Ramos (cell line): ENCODE data around the gene GPR132.

Experiments
- in situ Hi-C: fragments of 300-500 bp; cut with MboI; formaldehyde crosslinking; loops from one replicate; pipeline ENCODE4 v1.14.3; 2022; ENCODE audit warnings: low sequenced_read_pairs; ENCODE audit not compliant: unreplicated experiment

GPR132 gene

GRCh38 chr14:105077649-105077995, 12.4 kb upstream of the GPR132 start:
- in situ Hi-C loops = no loop called here

GRCh38 chr14:105076805-105077648, 11.8 kb upstream of the GPR132 start:
- in situ Hi-C loops = no loop called here

DNA sequence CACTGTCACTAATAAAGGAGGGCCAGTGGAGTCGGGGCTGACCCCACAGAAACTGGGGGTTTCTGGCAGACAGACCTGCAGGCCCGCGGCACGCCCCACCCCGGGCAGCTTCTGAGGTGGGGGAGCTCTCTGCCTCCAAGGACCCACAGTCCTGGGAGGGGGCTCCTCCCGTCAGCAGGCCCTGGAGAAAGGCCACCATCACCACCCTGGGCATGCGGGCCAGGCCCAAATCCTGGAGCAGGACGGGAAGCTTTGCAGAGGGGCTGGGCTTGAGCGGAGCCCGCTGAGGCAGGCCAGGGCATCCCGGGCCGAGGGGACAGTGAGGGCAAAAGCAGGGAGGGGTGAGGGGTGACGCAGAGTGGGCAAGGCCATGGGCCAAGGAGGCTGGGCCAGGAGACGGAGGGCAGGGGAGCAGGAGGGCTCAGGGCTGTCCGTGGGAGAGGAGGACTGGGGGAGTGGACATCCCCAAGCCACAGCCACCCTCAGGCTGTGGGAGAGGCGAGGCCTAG, 11.1 kb upstream of the GPR132 start:
- in situ Hi-C loops = no loop called here

DNA sequence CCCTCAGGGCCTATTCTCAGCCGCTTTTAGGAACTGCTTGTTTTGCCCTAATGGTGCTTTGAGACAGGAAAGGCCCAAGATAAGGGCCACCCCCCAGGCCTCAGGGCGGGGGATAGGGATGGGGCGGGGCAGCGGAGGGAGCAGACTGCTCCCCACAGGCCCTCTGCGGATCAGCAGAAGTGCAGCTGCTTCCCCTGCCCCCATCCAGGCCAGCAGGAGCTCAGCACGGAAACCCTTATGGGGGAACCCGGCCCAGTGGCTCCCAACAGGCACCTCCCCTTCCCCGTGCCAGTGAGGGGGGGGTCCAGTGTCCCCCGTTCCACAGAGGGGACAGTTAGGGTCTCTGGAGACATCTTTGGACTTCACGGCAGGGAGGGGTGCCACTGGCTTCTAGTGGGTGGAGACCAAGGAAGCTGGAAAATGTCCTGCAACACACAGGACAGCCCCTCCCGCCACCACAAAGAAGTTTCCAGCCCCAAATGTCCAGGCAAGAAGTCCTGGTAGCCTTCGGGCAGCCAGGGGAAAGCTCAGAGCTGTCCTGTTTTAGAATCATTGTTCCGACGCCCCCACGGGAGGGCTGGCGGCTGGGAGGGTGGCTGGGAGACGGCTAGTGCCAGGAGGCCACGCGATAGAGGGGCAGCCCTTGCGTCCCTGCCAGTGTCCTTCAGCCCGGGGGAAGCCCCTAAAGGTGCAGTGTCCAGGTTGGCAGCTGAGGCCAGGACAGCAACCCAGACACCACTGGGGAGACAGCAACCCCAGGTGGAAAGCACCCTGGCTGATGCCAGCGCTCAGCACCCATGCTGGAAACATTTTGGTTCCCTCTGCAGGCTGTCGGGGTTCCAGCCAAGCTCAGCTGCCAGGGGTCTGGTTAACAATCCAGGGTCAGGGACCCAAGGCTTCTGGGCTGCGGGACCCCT, 10.4 kb upstream of the GPR132 start:
- in situ Hi-C loops = no loop called here

- in situ Hi-C loops = no loop called here
Observed at GRCh38 chr14:105074601-105075053, 9.4 kb upstream of the GPR132 start.

DNA sequence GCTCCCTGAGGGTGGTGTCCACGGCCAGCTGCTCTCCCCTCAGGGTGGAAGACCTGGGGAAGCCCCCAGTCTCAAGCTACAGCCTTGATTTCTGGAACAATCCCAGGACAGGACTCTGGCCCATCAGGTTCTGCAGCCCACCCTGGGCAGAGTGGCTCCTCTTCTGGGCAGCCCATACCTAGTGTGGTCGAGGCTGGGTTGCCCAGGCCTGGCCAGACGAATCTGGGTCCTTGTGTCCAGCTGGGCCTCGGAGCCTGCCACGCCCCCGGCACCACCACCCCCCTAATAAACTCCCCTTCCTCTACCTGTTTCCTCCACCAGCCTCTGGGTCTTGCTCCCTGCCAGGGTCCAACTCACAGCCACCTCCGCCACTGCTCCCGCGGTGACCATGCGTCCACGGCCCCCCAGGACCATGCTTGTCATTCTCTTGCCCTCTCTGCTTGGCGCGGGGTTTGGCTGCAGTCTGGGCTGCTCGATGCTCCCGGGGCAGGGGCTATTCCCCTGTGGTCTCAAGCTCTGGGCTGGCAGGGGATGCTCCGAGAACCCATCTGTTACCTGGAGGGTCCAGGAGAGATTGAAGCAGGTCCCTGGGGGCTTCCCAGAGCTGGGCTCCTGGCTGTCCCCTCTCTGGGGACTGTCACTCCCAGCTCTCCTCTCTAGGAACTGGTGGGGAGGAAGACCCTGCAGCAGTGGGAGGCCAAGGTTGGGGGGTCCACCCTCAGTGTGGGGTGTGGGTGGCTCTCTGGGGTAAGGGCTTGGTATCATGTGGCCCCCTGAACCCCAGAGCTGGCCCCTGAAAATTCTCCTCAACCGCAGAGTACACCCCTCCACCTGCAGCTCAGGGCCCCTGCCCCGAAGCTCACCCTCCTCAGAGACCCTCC, 8.7 kb upstream of the GPR132 start:
- in situ Hi-C loops = no loop called here

DNA sequence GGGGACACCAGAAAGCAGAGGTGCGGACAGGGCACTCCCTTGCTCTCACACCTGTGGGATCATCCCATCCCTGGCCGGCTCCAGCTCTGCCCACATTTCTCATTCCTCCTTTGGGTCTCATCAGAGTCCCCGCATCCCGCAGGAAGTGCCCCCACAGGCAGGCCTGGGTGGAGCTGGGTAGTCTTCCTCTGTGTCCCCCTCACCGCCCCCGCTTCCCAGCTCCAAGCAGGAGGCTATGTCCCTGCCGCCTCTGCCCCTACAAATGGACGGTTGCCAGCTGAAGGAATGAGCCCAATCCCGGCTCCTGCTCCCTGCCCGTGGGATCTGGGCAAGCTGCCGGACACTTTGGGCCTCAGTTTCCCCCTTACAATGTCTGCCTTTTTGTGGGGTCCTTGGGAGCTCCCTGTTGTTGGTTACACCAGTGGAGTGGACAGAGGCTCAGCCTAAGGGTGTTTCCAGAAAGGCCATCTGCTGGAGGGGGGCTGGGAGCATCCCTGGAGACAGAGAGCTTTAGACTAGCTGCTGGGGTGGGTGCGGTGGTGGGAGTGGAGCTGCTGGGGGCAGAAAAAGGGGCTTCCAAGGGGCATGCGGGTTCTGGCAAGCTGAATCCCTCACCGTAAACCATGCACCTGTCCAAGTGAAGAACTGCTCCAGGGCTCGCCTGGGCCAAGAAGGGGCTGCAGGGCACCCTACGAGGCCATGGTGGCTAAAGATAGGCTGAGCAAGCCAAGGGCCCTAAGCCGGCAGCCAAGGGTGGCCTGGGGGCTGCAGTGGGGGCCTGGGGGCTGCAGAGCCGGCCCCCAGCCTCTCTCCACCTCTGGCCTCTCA, 7.9 kb upstream of the GPR132 start:
- in situ Hi-C loops = no loop called here

- in situ Hi-C loops = no loop called here
Observed at GRCh38 chr14:105072381-105072861, 7.2 kb upstream of the GPR132 start.

DNA sequence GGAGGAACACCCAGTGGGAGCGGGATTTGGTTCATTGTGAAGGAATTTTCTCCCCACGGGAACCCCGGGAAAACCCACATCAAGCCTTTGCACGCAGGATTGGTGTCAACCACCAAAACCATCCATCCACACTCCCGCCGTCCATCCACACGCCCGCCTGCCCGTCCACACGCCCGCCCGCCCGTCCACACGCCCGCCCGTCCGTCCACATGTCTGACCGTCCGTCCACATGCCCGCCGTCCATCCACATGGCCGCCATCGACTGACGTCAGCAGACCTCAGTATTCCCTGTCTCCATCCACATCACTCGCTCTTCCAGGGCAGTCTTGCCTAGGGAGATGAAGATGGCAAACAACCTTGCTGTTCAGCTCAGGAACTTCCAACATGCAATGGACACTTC, 6.7 kb upstream of the GPR132 start:
- in situ Hi-C loops = no loop called here

DNA sequence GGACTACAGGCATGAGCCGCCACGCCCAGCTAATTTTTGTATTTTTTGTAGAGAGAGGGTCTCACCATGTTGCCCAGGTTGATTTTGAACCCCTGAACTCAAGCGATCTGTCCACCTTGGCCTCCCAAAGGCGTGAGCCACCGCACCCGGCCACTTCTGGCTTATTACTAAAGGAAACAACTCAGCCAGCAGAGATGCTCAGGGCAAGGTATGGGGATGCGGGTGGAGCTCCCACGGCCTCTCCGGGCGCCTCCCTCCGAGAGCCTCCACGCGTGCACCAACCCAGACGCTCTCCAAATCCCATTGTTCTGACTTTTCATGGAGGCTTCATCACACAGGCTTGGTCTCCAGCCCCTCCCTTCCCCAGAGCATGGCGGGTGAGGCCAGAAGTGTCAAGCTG, 6.1 kb upstream of the GPR132 start:
- in situ Hi-C loops = no loop called here

- in situ Hi-C loops = no loop called here
Observed at GRCh38 chr14:105070760-105071137, 5.5 kb upstream of the GPR132 start.

- in situ Hi-C loops = no loop called here
Observed at GRCh38 chr14:105069871-105070759, 4.9 kb upstream of the GPR132 start.

- in situ Hi-C loops = no loop called here
Observed at GRCh38 chr14:105069522-105069870, 4.3 kb upstream of the GPR132 start.

GRCh38 chr14:105068818-105069217, 3.6 kb upstream of the GPR132 start:
- in situ Hi-C loops = no loop called here

GRCh38 chr14:105067969-105068301, 2.7 kb upstream of the GPR132 start:
- in situ Hi-C loops = no loop called here

DNA sequence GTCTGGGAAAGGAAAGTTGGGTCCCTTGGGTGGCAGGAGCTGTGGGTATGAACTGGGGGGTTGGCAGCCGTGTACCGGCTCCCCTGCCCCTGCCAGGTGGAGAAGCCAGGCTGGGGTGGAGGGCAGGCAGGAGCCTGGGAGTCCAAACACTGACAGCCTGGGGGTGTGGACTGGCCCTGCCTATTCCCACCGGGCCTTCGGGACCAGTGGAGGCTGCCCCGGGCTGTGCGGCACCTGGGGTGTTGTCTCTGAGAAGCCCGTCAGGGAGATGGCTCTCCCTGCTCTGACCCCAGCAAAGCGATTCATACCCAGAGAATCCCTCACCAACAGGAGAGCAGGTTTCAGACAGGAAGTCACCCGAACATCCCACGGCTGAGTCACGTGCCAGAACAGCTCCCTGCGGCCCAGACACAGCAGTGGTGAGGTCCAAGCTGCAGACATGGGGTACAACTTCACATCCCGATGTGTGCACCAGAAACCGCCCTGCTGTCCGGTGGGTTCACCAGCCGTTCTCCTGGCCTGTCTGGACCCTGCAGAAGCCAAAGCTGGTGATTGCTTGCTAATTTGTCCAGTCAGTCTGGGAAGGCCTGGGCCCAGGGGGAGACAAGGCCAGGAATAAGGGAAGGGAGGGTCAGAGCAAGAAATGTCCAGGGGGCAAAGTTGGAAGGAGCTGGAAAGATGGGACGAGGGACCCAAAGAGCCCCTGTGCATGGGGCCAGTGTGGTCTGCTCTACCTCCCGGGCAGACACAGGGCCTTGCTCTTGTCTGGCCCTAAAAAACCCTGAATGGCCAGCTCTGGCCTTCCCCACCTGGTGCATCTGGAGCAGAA, 2.1 kb upstream of the GPR132 start:
- in situ Hi-C loops = no loop called here

DNA sequence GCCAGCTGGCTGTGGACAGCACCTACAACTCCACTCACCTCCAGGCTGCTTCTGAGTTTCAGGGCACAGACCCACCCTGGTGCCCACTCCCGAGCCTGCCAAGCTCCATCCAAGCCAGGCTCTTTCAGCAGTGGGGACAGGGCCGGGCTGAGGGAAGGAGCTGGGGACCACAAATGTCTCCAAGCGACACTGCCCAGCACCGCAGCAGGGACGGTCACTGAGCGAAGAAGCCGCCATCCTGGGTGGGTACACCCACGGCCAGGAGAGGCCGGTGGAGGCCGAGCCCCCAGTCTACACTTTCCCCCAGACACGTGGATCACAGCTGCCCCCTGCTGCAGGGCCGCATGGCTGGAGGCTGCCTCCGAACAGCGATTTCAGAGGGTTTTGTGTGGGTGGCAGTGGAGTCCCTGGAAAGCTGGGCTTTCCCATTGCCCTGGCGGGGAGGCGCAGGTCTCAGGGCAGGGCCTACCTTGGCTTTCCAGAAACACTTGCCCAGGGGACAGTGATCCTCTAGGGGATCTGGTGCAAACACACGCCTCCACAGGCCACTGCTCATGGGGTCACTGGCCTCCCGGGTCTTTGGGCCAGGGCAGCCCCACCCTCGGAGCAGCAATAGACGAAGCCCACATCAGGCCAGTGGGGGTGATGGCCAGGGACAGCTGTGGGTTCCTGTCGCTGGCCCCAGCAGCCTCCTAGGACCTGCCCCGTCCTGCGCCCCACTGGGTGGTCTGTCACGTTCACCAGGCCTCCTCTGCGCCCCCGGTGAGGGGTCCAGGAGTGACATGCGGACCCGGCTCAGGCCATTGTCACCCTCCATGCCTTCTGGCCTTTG, 1.2 kb upstream of the GPR132 start:
- in situ Hi-C loops = no loop called here
